GM06990 (cell line): ENCODE results near the gene CD2BP2.

Experiments
- DNase-seq: peaks from one replicate; pipeline ENCODE4 v3.0.0-alpha.2; 2011; ENCODE audit not compliant: insufficient read length; ENCODE audit errors: extremely low read depth
- H3K27me3 ChIP-seq: replicated peaks from 2 replicates; pipeline ENCODE4 v1.6.0; 2011; ENCODE audit warnings: low read length; ENCODE audit not compliant: control insufficient read depth, insufficient read depth
- H3K36me3 ChIP-seq: 2 replicates; pipeline ENCODE4 v1.5.1; 2011; ENCODE audit warnings: low read length; ENCODE audit not compliant: control insufficient read depth, insufficient read depth
- H3K4me3 ChIP-seq: replicated peaks from 2 replicates; pipeline ENCODE4 v1.5.1; 2011; ENCODE audit warnings: low read depth, mild to moderate bottlenecking, control low read depth, low read length
- TF ChIP-seq, protein P1 (sequence below): IDR thresholded peaks from 2 replicates; pipeline ENCODE4 v1.5.1; 2011; ENCODE audit warnings: low read length, control low read depth, mild to moderate bottlenecking, inconsistent platforms; ENCODE audit not compliant: insufficient read depth, poor library complexity, severe bottlenecking

CD2BP2 gene

DNA sequence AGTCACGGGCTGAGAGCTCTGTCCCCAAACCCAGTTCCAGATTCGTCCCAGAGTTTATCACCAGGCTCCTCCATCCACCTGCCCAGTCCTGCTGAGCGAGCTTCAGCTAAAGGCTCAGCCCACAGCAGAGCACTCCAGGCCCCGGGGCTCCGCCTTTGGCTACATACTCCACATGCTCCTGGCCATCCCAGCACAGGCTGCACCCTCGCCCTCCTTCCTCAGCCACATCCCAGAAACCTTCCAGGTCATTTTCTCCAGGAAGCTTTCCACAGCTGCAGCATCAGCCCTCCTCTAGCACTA is 4.7 kb upstream of the CD2BP2 start:
- TF ChIP-seq, protein P1, sequence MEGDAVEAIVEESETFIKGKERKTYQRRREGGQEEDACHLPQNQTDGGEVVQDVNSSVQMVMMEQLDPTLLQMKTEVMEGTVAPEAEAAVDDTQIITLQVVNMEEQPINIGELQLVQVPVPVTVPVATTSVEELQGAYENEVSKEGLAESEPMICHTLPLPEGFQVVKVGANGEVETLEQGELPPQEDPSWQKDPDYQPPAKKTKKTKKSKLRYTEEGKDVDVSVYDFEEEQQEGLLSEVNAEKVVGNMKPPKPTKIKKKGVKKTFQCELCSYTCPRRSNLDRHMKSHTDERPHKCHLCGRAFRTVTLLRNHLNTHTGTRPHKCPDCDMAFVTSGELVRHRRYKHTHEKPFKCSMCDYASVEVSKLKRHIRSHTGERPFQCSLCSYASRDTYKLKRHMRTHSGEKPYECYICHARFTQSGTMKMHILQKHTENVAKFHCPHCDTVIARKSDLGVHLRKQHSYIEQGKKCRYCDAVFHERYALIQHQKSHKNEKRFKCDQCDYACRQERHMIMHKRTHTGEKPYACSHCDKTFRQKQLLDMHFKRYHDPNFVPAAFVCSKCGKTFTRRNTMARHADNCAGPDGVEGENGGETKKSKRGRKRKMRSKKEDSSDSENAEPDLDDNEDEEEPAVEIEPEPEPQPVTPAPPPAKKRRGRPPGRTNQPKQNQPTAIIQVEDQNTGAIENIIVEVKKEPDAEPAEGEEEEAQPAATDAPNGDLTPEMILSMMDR, result no peak
- H3K36me3 ChIP-seq, result peaks cover 14% of the 10 kb centered on the region
- H3K4me3 ChIP-seq, result no peak overlapping the region
- H3K27me3 ChIP-seq, result no peaks in the 10 kb centered on the region
- no peak for DNase-seq

DNA sequence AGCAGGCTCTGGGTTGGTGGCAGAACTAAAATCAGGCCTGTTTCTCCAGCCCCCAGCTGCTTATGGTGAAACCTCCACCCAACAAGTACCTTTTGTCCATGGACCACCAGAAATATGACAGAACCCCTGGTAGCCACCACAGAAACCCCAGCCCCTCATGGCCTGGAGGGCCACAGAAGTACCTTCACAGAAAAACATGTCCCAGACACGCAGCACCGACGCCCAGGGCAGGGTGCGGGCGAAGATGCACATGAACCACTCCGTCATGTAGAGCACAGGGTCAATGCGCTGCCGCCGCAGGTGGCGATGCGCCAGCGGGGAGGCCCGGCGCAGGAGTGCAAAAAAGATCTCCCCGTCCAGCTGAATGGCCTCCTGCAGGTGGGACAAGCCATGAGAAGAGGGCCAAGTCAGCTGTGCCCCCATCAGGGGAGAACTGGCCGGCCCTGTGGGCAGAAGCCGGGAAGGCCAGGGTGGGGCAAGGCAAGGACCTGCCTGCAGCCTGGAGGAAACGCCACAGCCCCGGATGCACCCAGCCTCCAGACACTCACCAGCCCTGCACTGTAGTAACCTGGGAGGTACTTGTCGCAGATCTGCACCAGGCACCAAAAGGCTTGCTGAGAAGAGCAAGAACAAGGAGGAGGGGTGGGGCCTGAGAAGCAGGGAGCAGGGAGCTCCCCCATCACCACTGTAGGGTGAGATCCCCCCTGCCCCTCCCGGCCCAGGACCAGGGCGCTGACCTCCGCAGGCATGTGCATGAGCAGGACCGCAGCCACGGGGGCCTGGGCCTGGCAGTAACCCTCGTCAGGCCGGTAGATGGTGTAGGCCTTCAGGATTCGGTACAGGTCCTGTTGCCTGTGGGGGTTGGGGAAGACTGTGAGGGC is 4.1 kb upstream of the CD2BP2 start:
- DNase-seq, result no peak
- Histone ChIP-seq H3K36me3 (peaks cover 11% of the 10 kb centered on the region), H3K4me3 (no peak overlapping the region), H3K27me3 (no peaks in the 10 kb centered on the region)
- TF ChIP-seq, protein P1, result no peak

DNA sequence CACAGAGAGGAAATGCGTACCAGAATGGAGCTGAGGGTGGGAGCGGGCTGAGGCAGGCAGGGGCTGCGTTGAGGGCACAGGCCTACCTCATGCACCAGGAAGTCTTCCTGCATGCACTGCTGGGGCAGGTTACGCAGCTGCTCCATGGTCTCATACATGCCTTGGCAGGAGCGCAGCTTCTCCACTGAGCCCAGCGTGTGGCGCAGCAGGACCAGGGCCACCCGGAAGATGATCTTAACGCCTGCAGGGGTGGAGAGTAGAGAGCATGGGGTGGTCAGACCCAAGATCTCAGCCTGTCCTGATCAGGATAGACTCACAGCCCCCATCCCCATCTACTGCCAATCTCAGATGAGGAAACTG is 3.4 kb upstream of the CD2BP2 start:
- peaks cover 11% of the 10 kb centered on the region for H3K36me3 ChIP-seq
- TF ChIP-seq, protein P1, result no peak
- no peaks in the 10 kb centered on the region for H3K27me3 ChIP-seq
- DNase-seq, result no peak
- H3K4me3 ChIP-seq, result no peak overlapping the region

DNA sequence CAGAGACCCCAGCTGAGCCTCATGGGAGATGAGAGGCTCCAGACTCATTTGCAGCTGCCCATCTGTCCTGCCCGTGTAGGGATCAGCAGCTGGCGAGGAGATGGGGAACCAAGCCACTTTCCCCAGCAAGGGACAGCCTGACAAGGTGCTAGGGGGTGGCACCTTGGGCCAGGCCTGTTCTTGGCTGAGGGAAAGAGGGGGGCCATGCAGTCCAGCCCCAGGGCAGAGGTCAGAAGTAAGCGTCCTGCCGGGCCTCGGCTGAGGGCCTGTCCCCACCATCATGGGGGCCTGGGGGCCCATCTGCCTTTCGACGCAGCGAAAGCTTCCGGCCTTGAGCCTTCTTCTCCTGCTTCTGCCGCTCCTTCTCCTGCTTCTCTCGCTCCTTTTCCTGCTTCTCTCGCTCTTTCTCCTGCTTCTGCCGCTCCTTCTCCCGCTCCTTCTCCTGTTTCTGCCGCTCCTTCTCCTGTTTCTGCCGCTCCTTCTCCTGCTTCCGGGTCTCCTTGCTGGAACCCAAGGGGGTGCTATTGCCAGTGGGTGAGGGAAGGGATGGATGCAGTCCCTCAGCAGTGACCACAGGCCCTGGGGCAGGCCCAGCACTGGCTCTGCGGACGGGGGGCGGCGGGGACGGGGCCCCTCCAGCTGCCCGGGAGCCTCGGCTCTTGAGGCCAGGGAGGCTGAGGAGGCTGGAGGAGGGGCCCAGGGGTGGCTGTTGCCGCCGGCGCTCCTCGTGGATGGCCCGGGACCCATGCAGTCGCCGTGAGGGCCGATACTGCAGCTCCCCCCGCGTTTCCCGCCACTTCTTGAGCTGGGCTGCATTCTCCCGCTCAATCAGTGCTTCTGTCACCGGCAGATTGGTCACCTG is 2.8 kb upstream of the CD2BP2 start:
- no peaks in the 10 kb centered on the region for H3K27me3 ChIP-seq
- TF ChIP-seq, protein P1, result no peak
- no peak for DNase-seq
- peaks cover 14% of the 10 kb centered on the region for H3K36me3 ChIP-seq
- no peak overlapping the region for H3K4me3 ChIP-seq

DNA sequence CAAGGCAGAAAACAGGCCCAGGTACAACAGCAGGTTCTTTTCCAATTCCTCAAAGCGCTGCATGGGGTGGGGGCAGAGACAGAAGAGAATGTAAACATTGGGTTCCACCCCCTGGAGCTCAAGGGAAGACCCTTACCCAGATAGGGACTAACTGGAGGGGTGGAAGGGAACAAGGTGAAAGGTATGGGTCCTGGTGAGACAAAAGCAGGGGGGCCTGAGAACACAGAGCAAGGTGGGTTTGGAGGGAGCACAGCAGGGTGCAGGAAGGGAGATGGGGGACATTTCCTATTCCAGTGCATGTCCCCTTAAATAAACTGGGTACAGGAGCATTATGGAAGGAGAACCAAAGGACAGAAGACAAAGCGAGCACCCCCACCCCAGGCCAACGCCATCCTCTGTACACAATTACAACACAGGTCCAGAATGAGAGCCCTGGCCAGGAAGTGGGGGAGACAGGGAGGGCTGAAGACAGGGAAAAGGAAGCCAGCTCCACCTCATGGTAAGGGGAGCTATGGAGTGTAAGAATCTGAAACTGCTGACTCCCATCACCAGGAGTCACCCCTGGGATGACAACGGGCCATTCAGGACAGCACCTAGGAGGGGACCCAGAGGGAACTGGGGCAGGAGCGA is 2.1 kb upstream of the CD2BP2 start:
- DNase-seq, result no peak
- Histone ChIP-seq H3K36me3 (peaks cover 21% of the 10 kb centered on the region), H3K4me3 (no peak overlapping the region), H3K27me3 (no peaks in the 10 kb centered on the region)
- TF ChIP-seq, protein P1, result no peak
